ELR (cell line): ENCODE results near the gene BMF.

Experiments used
- DNase-seq: peaks from one replicate; pipeline ENCODE4 v3.0.0-alpha.2; 2015; ENCODE audit warnings: low read depth

Gene BMF

GRCh38 chr15:40065166-40065565 lies 43.5 kb downstream of the BMF start:
- DNase-seq = no peak

DNA sequence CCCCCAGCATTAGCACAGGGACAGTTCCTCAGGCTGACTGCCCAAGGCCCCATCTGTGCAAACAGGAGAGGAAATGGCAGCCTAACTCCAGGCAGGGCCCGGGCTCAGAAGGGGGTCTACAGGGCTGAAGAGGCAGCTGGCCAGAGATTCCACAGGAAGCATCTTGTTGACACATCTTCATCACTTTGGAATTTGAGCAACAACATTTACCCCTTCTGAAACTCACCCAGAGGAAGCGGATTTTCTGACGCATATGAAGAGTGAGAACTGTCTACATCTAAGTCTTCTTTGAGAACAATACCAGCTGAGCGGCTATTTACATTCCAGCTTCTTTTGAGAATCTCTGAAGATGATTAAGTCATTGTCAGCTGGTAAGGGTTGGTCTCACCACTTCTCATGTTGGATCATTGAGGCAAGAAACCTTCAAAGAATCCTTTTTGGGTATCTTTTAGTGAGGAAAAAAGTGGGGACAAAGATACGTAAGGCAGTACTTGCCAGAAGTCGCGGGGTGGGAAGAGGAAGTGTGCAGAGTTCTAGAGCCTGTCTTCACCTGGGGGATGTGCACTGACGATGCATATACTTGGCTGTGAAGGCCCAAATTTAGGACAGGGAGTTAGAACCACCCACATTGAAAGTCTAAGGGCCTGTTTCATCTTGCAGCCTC lies 44.3 kb downstream of the BMF start:
- DNase-seq = peak; percentile 91

DNA sequence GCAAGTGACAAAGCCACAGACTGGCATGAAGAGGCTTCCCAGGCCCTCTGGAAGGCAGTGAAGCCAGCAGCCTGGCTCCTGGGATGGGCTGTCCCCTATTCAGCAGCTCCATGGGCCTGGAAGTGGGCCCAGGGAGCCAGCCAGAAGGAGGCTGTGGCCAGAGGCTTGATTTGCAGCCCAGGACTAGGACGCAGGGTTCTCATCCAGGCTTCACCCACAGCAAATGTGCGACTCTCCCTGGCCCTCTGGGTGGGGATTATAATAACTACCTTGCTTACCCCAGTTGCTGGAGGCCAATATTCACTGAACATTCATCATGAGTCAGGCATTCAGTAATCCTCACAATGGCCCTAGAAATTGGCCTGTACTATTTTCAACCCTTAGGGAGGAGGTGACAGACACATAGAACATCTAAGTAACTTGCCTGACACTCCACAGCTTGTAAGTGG lies 45.1 kb downstream of the BMF start:
- peak; percentile 93 for DNase-seq

DNA sequence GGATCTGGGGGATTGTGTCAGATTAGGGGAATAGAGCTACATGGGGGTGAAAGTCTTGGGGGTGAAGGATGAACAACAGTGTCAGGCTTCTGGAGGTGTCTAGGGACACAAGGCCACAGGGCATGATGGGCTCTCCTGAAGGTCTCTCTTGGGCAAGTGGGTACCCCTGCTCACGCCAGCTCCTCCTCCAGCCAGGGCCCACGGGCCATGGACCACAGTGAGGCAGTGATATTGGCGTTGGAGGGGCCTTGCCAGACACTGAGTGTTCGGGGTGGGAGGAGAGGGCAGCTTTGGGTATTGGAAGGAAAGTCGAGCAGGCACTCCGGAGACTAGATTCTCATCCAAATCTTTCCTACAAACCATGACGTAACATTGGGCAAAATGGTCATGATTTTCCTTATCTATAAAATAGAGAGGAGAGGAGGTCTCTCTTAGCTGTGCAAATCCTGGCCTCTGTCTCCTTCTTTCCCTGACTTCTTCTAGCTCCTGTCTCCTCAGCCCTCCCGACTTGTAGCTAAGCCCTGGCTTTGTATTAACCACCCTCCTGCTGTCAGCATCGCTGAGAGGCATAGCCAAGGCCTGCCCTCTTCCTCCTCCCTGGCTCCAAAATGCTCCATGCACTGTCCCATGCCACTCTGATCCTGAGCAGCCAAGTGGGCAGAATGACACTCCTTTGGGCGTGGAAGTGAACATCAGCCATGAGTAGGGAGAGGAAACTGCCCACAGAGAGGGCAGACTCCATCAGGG lies 45.7 kb downstream of the BMF start:
- DNase-seq = no peak

DNA sequence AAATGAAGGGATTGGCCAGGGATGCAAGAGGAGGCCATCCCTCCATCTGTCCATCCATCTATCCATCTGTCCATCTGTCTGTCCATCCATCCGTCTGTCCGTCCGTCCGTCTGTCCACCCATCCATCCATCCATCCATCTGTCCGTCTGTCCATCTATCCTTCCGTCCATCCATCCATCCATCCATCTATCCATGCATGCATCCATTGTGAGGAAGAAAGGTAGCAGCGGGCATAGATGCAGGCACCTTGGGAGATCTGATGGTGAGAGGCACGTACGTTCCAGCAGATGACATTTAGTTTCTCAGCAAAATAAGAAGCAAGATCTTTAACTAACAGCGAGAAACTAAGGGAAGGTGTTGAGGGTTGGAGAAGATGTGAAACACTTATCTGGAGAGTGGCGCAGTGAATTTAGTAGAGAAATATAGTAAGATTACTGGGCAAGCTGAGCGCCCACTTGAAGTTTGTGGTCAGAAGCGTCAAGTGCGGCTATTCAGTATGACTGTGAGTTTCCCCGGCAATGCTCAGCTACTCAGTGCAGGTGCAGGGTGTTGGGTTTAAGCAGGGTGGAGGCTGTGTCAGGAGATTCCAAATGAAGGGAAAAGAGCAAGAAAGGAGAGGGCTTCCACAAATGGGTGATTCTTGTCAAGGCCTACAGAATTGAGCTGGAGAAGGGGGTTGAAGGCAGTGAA lies 47.3 kb downstream of the BMF start:
- DNase-seq = no peak

DNA sequence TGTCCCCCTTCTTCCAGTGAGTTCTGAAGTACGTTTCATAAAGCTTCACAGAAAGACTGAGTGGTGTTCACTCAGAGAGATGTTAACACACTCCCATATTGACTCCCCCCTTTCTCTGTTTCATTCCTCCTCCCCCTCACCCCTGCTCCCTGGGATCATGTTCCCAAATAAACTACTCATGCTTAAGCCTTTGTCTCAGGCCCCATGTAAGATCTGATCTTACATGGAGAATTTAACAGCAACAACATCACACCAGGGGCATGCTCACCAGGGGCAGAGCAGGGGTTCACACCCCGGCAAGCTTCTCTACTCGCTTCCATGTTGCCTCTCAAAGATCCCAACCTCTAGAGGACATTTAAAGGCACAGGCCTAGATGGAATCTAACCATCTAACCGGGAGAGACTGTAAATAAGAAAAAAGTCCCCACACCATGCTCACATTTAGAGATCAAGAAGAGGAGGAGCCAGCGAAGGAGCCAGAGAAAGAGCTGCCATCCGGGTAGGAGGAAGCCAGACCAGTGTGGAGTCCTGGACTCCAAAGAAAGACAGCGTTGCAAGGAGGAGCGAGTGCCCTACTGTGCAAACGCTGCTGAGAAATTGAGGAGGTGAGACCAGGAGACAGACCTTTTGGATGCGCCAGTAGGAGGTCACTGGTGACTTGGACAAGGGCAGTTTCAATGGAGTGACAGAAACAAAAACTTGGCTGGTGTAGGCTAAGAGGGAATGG lies 48.3 kb downstream of the BMF start:
- no peak for DNase-seq

DNA sequence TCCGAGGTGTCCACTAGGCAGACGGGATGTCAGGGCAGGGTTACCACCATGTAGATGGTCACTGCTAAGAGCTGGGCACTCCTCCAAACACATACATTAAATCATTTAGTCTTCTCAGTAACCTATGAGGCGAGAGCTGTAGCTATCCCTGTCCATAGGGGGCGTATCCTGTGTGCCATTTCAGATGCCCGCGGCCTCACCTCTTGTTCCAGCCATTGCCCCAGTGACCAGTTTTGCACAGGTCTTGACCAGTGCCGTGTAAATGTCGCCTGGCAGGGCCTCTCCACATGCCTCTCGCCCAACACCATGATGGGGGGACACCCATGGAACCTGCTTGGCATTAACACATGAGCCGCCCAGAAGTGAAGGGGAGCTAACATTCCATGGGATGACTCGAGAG lies 48.9 kb downstream of the BMF start:
- DNase-seq = no peak

DNA sequence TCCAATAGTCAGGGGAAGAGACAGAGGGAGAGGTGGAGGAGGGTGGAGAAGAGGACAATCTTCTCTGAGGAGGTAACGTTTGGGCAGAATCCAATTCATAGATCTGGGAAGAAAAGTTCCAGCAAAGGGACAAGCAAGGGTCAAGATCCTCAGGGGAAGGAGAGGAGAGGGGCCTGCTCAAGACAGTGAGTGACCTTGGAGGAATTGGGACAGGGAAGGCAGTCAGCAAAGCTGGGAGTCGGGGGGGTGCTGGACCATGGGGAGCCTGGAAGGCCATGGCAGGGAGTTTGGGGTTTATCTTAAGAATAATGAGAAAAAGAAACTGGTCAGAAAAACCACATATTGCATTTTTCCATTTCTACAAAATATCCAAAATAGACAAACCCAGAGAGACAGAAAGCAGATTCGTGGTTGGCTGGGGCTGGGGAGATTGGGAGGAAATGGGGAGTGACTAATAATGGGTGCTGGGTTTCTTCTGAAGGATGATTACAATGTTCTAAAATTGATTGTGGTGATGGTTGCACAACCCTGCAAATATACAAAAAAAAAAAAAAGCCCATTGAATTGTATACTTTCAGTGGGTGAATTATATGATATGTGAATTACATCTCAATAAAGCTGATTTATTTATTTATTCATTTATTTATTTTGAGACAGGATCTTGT lies 50.1 kb downstream of the BMF start:
- peak; percentile 58 for DNase-seq

DNA sequence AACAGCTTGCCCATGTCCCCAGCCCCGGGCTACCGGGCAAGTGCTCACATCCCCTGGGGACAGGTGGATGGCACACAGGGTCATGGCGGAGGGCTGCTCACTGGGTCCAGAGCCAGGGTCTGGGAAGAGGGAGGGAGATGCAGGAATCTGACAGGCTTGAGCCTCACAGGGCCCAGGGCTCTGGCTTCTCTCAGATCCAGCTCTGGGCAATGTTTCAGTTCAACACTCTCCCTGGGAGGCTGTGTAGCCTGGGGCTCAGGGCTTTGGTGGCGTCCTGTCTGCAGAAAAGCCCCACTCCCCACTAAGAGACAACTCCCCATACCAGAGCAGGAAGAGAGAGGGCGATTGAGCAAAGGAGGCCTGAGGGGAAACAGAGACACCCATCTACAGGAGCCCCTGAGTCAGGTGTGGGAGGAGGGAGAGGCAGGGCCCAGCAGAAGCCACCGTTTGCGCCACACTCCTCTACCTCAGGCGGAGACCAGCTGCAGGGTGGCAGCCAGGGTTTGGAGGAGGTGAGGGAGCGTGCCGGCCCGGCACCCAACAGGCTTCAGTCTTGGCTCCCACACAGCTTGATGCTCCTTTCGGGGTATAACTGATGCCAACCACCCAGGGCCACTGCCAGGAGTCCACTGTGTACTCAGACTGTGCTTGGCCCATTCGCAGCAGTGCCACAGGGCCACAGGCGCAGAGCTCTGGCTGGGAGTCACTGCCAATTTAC lies 52.9 kb downstream of the BMF start:
- DNase-seq = no peak

DNA sequence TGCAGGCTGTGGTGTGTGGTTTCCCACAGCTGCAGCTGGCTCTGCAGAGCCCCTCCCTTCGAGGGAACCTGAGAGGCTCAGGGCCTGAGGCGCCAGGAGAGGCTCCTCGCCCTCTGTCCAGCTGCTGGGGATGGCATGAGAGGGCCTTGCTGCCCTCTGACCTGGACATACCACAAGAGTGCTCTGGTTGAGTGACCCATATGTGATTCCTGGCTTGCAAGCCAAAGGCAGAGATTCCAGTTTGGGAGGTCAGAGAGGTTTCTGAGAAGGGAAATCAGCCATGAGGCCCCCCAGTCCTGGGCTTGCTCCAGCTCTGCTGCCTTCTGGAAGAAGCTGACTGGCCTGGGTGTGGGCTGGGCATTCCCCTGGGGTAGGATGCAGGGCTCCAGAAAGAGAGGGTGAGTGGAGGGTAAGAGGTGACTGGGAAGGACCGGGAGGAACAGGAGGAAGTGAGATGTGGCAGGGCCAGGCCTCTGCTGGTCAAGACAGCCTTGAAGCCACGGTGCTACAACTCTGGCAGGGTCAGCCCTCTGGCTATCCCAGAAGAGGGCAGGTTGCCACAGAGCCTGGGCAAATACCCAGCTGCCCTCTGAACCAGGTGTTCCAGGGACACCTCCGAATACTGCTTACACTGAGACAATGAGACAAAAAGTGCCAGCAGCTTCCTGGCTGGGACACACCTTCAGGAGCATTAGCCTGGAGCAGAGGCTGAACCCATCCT lies 53.7 kb downstream of the BMF start:
- DNase-seq = peak; percentile 80

GRCh38 chr15:40054605-40054854 lies 54.1 kb downstream of the BMF start:
- DNase-seq = no peak

DNA sequence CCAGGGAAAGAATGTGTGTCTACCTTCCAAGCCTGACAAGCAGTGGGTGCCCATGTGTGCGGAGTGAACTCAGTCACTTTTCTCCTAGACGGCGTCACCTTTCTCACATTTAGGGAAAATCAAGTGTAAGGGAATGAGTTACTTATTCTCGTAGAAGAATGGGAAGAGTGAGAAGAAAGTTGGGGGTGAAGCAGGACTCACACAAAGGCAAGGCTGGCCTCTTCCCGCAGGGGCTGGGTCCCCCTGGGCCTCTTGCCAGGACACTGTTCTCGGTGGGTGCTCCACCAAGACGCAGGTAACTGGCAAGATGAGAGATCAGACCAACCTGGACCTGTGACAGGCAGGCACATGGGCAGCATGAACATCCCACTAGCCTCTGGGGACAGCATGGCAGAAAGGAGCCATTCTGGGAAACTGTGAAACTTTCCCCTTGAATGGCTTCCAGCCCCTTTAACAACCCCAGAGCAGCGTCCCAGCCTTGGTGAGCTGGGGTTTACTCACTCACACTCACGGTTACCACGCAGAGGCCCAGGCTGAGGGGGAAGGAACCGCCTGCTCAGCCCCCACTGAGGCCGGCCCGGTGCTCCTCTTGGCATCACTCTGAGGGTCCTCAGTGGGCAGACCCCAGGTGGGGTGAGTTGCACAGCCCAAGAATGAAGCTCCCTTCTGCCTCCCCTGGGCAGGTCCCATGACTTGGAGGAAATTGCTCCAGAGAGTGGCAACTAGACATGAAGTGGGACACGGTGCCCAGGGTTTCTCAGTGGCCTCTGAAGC lies 54.7 kb downstream of the BMF start:
- DNase-seq = peak; percentile 69

- DNase-seq = no peak
Measured at GRCh38 chr15:40053079-40053830, 55.4 kb downstream of the BMF start.

DNA sequence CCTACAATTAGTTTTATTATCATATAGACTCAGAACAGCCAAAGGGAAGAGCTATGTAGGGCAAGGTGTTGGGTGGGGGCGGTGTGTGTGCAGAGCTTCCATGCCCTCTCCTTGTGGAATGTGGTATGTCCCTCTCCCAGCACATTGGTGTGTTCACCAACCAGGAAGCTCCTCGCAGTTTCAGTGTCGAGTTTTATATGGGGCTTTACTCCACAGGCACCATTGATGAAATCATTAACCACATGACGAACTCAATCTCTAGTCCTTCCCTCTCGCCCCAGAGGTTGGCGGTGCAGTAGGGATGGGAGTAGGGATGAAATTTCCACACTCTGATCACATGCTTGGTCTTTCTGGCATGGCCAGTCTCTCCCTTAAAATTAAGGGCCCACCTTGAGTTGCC lies 56.1 kb downstream of the BMF start:
- DNase-seq = no peak

DNA sequence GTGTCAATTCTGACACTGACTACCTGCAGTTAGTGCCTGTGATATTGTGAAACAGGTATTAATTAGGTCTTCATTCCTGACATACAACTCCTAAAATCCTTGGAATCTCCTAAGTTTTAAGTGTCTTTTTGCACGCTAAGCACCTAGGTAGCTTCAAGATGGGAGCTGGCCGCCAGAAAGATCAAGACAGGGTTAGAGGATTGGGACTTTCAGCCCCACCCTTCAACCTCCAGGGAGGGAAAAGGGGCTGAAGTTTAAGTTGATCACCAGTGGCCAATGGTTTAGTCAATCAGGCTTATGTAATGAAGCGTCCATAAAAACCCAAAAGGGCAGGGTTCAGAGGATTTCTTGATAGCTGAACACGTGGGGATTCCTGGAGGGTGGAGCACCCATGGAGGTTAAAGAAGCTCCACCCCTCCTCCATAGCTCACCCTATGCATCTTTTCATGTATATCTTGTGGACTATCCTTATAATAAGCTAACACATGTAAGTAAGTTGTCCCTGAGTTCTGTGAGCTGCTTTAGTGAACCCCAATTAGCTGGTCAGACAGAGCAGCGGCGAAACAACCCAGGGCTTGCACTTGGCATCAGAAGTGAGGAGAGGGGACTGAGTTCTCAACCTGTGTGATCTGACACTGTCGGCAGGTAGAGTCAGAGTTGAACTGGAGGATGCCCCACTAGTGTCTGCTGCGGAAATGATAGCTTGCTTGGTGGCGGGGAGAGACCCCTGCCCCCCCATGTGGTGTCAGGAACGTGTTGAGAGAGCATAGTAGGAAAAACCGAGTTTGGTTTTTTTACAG lies 56.9 kb downstream of the BMF start:
- DNase-seq = no peak

DNA sequence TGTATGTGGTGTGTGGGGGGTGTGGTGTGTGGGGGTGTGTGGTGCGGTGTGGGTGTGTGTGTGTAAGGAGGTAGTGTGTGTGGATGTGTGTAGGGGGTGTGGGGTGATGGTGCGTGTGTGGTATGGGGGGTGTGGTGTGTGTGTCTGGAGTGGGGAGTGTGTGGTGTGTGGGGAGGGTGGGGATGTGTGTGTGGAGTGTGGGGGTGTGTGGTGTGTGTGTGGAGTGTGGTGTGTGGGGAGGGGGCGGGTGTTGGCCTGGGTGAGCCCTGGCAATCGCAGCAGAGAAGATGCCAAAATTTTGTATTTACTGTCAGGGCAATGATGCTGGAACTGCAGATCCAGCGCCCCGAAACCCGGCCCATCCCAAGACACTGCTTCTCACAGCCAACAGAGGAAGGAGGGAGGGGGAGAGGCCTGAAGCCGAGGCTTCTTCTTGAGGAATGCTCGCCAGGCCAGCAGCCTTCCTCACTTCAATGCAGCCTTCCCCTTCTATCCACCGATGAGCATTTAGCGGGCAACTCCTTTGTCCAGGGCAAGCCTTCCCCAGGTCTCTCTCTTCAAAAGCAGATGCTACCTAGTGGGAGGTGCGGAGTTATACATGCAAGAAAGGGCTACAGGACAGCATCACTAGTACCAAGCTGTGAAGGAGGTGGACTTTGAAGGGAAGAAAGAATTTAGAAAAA lies 57.8 kb downstream of the BMF start:
- DNase-seq = peak; percentile 44

DNA sequence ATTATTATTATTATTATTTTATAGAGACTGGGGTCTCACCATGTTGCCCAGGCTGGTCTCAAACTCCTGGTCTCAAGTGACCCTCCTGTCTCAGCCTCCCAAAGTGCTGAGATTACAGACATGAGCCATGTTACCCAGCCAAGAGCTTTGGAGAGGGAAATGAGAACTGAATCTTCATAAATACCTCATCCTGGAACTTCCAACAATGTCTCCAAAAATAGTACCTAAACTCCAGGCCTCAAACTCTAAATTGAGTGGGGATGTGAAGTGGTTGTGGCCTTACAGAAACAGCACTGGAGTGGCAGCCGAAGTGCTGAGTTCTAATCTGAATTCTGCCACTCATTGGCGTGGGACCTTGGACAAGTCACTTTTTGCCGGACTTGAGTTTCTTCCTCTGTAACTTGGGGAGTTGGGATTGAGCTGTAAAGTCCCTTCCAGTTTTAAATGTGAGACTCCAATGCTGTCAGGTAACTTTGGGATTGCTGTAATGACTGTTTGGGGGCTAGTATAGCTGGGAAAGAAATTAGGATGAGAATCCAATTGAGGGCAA lies 59.7 kb downstream of the BMF start:
- no peak for DNase-seq
